K562 (cell line): ENCODE results near the gene LZTR1.

Source experiments
- CREM ChIP-seq: IDR thresholded peaks from 2 replicates; pipeline ENCODE4 v1.6.1; 2014; ENCODE audit warnings: antibody characterized with exemption, low read depth
- E2F1 ChIP-seq: sonication (generic); formaldehyde crosslinking; IDR thresholded peaks from 2 replicates; pipeline ENCODE4 v1.8.1; 2023; ENCODE audit warnings: mild to moderate bottlenecking, missing genetic modification reagents, moderate library complexity
- ETV5 ChIP-seq: sonication (generic); formaldehyde crosslinking; IDR thresholded peaks from 2 replicates; pipeline ENCODE4 v1.4.0; 2020; ENCODE audit warnings: low read depth, mild to moderate bottlenecking, missing genetic modification reagents
- EZH2 ChIP-seq: IDR thresholded peaks from 2 replicates; pipeline ENCODE4 v1.6.1; 2012; ENCODE audit warnings: low read depth, mild to moderate bottlenecking, inconsistent platforms, low read length, borderline replicate concordance
- KLF16 ChIP-seq: IDR thresholded peaks from 2 replicates; pipeline ENCODE4 v1.6.1; 2016; ENCODE audit warnings: antibody characterized with exemption
- MNT ChIP-seq, 2 experiments: fragments of 450-650 bp; conservative IDR thresholded peaks; 2 replicates each; pipeline ENCODE4 v1.6.1; 2017; ENCODE audit warnings: mild to moderate bottlenecking in 2 of 2, moderate library complexity in 2 of 2
- POLR2AphosphoS5 ChIP-seq: IDR thresholded peaks from 2 replicates; pipeline ENCODE4 v1.6.1; 2011; ENCODE audit warnings: mild to moderate bottlenecking, low read depth, low read length, moderate library complexity; ENCODE audit not compliant: control insufficient read depth, insufficient read depth
- RFX5 ChIP-seq: IDR thresholded peaks from 2 replicates; pipeline ENCODE4 v1.6.1; 2011; ENCODE audit warnings: low read depth, mild to moderate bottlenecking, improper control_type of control experiment, low read length
- TAF1 ChIP-seq: IDR thresholded peaks from 2 replicates; pipeline ENCODE4 v1.6.1; 2011; ENCODE audit warnings: mild to moderate bottlenecking, low read length, moderate library complexity; ENCODE audit not compliant: insufficient read depth, control insufficient read depth, severe bottlenecking; ENCODE audit errors: extremely low read depth
- TARDBP ChIP-seq: fragments of 450-650 bp; IDR thresholded peaks from 2 replicates; pipeline ENCODE4 v1.6.1; 2016
- ZBED1 ChIP-seq: IDR thresholded peaks from 2 replicates; pipeline ENCODE4 v1.6.1; 2014
- ZBTB2 ChIP-seq: fragments of 450-650 bp; IDR thresholded peaks from 2 replicates; pipeline ENCODE4 v1.6.1; 2016; ENCODE audit warnings: antibody characterized with exemption
- ZFX ChIP-seq: sonication (generic); formaldehyde crosslinking; IDR thresholded peaks from 2 replicates; pipeline ENCODE4 v1.8.0; 2022; ENCODE audit warnings: mild to moderate bottlenecking, missing genetic modification reagents, moderate library complexity

GRCh38 chr22:20962491-20962945, 19.6 kb upstream of the LZTR1 start:
- no peak for TF ChIP-seq MNT (conservative IDR thresholded peaks at IDR 0.05)
- TF ChIP-seq POLR2AphosphoS5, result no peak
- TF ChIP-seq TARDBP, result no peak
- TF ChIP-seq ZBTB2, result no peak
- TF ChIP-seq ZFX (CRISPR knock-in tag), result no peak
- no peak for TF ChIP-seq ZBED1
- no peak for TF ChIP-seq EZH2
- no peak for TF ChIP-seq KLF16
- TF ChIP-seq E2F1 (CRISPR knock-in tag), result no peak
- TF ChIP-seq CREM, result no peak
- no peak for TF ChIP-seq RFX5
- no peak for TF ChIP-seq TAF1
- no peak for TF ChIP-seq ETV5 (CRISPR knock-in tag)
